H1 (cell line): ENCODE results near the gene DGKD. TPM values are rescaled to one million over a fixed set of nuclear protein-coding genes. Genes with fewer than 3 reads are reported as not detected.

Experiments
- BACH1 ChIP-seq: IDR thresholded peaks from 2 replicates; pipeline ENCODE4 v1.6.1; 2012; ENCODE audit warnings: low read length, improper control_type of control experiment
- RBBP5 ChIP-seq: IDR thresholded peaks from 2 replicates; pipeline ENCODE4 v1.7.1; 2012; ENCODE audit warnings: low read depth, mild to moderate bottlenecking, inconsistent platforms, low read length, moderate library complexity, borderline replicate concordance
- SIN3A ChIP-seq, 2 experiments: IDR thresholded peaks in 1 of 2; conservative IDR thresholded peaks in 1 of 2; 2 replicates each; pipeline ENCODE4 v1.6.1; 2011 to 2012; ENCODE audit warnings: low read length in 2 of 2, improper control_type of control experiment in 1 of 2, low read depth in 1 of 2, mild to moderate bottlenecking in 1 of 2
- polyA plus RNA-seq, 7 experiments: library from polyadenylated mRNA; depleted of rRNA in 3 of 7; stranded (reverse) in 5 of 7; unstranded in 2 of 7; fragments of >200 nt in 5 of 7; fragments of 200-250 nt in 2 of 7; gene quantifications; 1 replicate in 5 of 7; 2 replicates in 1 of 7; 4 replicates in 1 of 7; pipeline versions ENCODE4 v1.2.1 to v1.2.3, GENCODE V29; 2011 to 2013; ENCODE audit warnings: missing spikeins in 2 of 7, mixed read lengths in 2 of 7
- total RNA-seq: library from RNA; stranded (reverse); fragmentation: NEBNext Ultra II Directional; extraction: Animal tissue kit (Norgen Biotek cat#: 25700); gene quantifications from 2 replicates; pipeline ENCODE4 v1.2.1, GENCODE V29; 2021
- TF ChIP-seq, protein P1 (sequence below): IDR thresholded peaks from 2 replicates; pipeline ENCODE4 v1.6.1; 2012; ENCODE audit warnings: inconsistent platforms

DGKD gene
- total and polyA plus RNA-seq, 2 of the 8 experiments (the other 6 are each of a cell fraction or from before 2014, with no cell fraction given) = 7.7 to 30.9 TPM

GRCh38 chr2:233466991-233467603 lies 112.8 kb downstream of the DGKD start (continued):
- TF ChIP-seq, protein P1, sequence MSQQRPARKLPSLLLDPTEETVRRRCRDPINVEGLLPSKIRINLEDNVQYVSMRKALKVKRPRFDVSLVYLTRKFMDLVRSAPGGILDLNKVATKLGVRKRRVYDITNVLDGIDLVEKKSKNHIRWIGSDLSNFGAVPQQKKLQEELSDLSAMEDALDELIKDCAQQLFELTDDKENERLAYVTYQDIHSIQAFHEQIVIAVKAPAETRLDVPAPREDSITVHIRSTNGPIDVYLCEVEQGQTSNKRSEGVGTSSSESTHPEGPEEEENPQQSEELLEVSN = no peak
- TF ChIP-seq BACH1 = no peak
- TF ChIP-seq RBBP5 = no peak
- no peak for TF ChIP-seq SIN3A (conservative IDR thresholded peaks at IDR 0.05 in 1 of 2, IDR thresholded peaks at IDR 0.05 in 1 of 2; ENCODE audit: low read depth in 1 of 2, low read length in 2 of 2)
